Right ventricle myocardium inferior (tissue), 1 donor: Measurements from ENCODE around the gene FRG2. TPM values are rescaled to one million over a fixed set of nuclear protein-coding genes. Genes with fewer than 3 reads are reported as not detected.
"Not testable (repeated sequence)": the region's sequence is repeated elsewhere in the genome, so short reads cannot be mapped to it uniquely, and the experiment has no call there.

ENCODE experiments used
- ATAC-seq: fragments of 200-7000 bp; cut with Tn5 transposase; one replicate; pipeline ENCODE4 v1.9.1; 2020; ENCODE audit warnings: mild to moderate bottlenecking, moderate library complexity
- DNase-seq: peaks from one replicate; pipeline ENCODE4 v3.0.0; 2021; ENCODE audit errors: missing footprints
- intact Hi-C: fragments of 100-400 bp; cut with DNase I; formaldehyde crosslinking; loops from one replicate; pipeline ENCODE4 v1.11.0; 2022
- total RNA-seq: library from RNA; stranded (reverse); fragmentation: NEBNext Ultra II Directional; extraction: Animal tissue kit (Norgen Biotek cat#: 25700); gene quantifications from one replicate; pipeline ENCODE4 v1.2.1, GENCODE V29; 2021
- donor health status: DM: no; HTN: yes; CAD: no; lungs with severe emphysema.

FRG2 gene
- total RNA-seq, 1 donor from 2014 or later: not detected

DNA sequence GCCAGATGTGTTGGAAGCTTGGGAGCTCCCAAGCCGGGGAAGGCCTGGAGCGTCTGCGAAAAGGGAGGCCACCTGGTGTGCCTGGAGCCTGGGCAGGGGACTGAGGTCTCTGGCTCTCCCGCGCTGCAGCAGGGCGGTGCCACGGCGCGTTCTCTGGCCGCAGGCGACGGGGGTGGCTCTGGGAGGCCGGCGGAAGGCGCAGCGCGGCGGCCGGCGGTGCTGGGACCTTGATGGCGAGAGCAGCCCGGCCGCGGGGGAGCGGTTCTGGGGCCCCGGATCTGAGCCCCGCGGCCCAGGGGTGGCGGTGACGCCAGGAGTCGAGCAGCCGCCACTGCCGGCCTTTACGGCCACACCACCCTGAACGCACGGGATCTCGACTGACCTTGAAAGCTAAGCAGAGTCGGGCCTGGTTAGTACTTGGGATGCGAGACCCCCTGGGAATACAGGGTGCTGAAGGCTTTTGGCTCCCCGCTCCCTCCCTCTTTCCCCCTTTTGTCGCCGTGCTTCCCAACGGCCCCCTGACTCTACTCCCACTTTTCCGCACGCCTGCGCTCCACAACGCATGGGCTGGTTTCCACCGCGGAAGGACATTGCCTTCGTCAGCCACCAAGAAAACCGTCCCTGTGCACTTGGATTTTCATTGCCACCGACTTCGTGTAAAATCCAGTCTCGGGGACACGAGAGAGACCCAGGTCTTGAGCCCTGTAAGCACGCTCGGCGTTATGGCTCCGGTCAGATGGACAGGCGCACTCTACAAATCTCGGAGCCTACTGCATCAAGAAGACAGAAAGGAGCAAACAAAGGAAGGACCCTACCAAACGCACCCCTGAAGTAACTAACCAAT, 9.5 kb downstream of the FRG2 start:
- no peak for DNase-seq
- ATAC-seq: no peak
- intact Hi-C loops: no loop called here

GRCh38 chr4:190016369-190017289, 10.4 kb downstream of the FRG2 start:
- no peak for ATAC-seq
- no peak for DNase-seq
- intact Hi-C loops: no loop called here

DNA sequence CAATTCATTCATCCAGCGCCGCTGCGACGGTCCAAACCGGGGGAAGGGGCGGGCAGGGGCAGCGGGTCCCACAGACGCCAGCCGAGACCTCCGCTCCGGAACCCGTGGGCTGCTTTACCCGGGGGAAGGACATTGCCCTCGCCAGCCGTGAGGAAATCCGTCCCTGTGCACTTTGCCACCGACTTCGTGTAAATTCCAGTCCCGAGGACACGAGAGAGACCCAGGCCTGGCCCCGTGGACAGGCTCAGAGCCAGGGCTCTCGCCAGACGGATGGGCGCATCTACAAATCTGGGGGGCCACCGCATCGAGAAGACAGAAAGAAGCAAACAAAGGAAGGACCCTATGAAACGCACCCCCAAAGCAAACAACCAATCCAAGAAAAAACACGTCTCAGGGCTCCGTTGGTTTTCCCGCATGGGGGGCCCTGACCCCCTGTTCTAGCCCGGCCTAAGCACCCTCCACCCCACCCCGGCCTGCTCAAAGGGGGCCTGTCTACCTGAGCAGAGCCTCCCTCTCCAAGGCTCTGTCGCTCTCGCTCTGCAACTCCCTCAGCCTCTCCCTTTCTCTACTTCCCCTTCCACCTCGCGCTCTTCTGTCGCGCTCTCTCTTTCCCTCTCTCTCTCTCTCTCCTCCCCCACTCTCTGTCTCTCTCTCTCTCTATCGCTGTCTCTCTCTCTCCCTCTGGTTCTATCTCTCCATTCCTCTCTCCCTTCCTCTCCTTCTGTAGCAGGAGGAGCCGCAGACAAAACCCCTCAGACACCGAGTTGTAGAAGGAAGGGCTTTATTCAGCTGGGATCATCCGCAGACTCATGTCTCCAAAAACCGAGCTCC, 11.3 kb downstream of the FRG2 start:
- intact Hi-C loops: no loop called here

GRCh38 chr4:190014771-190015537, 12.1 kb downstream of the FRG2 start:
- ATAC-seq: no peak
- intact Hi-C loops: no loop called here
- DNase-seq: no peak

More for the DNA sequence above, 11.3 kb downstream of the FRG2 start:
- DNase-seq: no peak
- no peak for ATAC-seq

GRCh38 chr4:189989941-189990340, 37.1 kb downstream of the FRG2 start:
- DNase-seq, ATAC-seq, intact Hi-C loops: not testable (repeated sequence)

DNA sequence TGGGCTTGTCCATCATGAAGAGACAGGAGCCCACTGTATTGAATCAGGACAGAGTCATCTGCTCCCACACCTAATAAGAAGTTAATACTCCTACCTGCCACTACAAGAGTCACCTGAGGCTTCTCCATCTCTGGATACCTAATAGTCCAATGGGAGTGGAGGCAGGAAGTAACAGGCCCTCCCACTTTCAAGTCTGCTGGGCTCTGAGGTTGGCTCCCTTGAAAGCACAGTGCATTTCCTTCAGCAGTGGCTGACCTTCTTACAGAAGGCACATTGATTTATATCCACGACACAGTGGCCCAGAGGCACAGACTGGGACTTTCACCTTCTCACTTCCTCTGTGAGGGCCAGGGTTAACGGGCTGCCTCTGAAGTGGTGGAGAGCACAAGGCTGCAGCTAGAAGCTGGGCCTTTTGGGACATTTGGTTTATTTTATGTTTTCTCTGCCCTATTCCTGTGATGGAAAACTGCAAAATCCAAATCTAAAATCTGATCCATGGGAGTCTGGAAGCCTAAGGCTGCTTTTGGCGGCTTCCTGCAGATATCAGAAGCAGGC, 38.1 kb downstream of the FRG2 start:
- no peak for ATAC-seq
- DNase-seq: no peak
- intact Hi-C loops: no loop called here

GRCh38 chr4:189985651-189986243, 41.3 kb downstream of the FRG2 start:
- ATAC-seq, DNase-seq, intact Hi-C loops: not testable (repeated sequence)

GRCh38 chr4:189984661-189985060, 42.4 kb downstream of the FRG2 start:
- ATAC-seq, intact Hi-C loops: not testable (repeated sequence)
- peak; percentile 58 for DNase-seq

DNA sequence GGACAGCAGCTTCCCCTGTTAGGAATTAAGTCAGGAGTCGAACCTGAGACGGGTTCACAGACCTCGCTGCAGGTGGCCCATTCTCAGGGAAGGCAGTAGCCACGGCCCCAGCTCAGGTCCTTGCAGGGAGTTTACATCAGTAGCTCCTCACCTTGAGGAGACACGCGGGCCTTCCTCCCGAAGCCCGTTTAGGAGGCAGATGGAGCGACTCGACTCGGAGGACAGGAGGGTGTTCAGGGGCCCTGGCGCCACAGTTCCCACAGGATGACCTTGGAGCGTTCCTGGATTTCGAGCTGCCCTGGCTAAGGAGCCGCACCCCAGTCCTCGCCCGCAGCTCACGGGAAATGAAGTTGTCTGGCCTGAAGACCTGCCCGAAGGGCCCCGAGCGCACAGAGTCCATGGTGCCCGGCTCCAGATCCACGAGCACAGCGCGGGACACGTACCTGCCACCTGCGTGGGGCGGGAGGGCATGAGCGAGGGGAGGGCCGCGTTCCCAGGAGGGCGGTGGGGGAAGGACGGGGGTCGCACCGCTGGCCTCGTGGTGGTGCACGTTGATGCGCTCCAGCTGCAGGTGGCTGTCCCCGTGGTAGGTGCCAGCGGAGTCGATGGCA, 43.0 kb downstream of the FRG2 start:
- peak; percentile 51 for DNase-seq
- intact Hi-C loops, ATAC-seq: not testable (repeated sequence)

- DNase-seq (peak; percentile 37), ATAC-seq (no peak)
- intact Hi-C loops: no loop called here
These were observed 45.1 kb downstream of the FRG2 start for GRCh38 chr4:189981970-189982369.

- ATAC-seq, intact Hi-C loops: not testable (repeated sequence)
- peak; percentile 25 for DNase-seq
These were observed 46.8 kb downstream of the FRG2 start for GRCh38 chr4:189980292-189980691.

- ATAC-seq (no peak), DNase-seq (peak; percentile 41)
- intact Hi-C loops: no loop called here
These were observed 47.6 kb downstream of the FRG2 start for GRCh38 chr4:189979196-189980047.
